Measurements from ENCODE around the gene HTRA1.

Gene HTRA1

GRCh38 chr10:122419876-122420623, 41.3 kb upstream of the HTRA1 start (continued):
- no peak for TF ChIP-seq ARNTL (CRISPR knock-in tag; IDR thresholded peaks at IDR 0.05; ENCODE audit: borderline replicate concordance, low read depth)

- no peak for TF ChIP-seq GLIS3 (CRISPR knock-in tag; IDR thresholded peaks at IDR 0.05)
- no peak for TF ChIP-seq TSHZ2 (CRISPR knock-in tag; IDR thresholded peaks at IDR 0.05)
- no peak for TF ChIP-seq CSDC2 (CRISPR knock-in tag; IDR thresholded peaks at IDR 0.05)
- TF ChIP-seq RARB (CRISPR knock-in tag; IDR thresholded peaks at IDR 0.05), result no peak
- TF ChIP-seq SNAI2 (CRISPR knock-in tag; IDR thresholded peaks at IDR 0.05), result no peak
- TF ChIP-seq CREB5 (CRISPR knock-in tag; IDR thresholded peaks at IDR 0.05; ENCODE audit: low read depth), result no peak
- no peak for TF ChIP-seq ZFP30 (CRISPR knock-in tag; IDR thresholded peaks at IDR 0.05)
- no peak for TF ChIP-seq ISL1 (CRISPR knock-in tag; IDR thresholded peaks at IDR 0.05)
- TF ChIP-seq ARNTL (CRISPR knock-in tag; IDR thresholded peaks at IDR 0.05; ENCODE audit: borderline replicate concordance, low read depth), result no peak
- TF ChIP-seq BACH2 (CRISPR knock-in tag; IDR thresholded peaks at IDR 0.05; ENCODE audit: borderline replicate concordance), result no peak
- no peak for TF ChIP-seq CSRNP3 (CRISPR knock-in tag; IDR thresholded peaks at IDR 0.05)
- no peak for TF ChIP-seq ZNF70 (CRISPR knock-in tag; IDR thresholded peaks at IDR 0.05)
- TF ChIP-seq ZNF565 (CRISPR knock-in tag; conservative IDR thresholded peaks at IDR 0.05; ENCODE audit: low read depth), result no peak
- peak; percentile 24; the same call in 2 of the 3 replicates for ATAC-seq
Measured at GRCh38 chr10:122420624-122421007, 40.7 kb upstream of the HTRA1 start.

- ATAC-seq, result no peak
- TF ChIP-seq ISL1 (CRISPR knock-in tag; IDR thresholded peaks at IDR 0.05), result peak; percentile 5
- no peak for TF ChIP-seq CREB5 (CRISPR knock-in tag; IDR thresholded peaks at IDR 0.05; ENCODE audit: low read depth)
- TF ChIP-seq PPARA (CRISPR knock-in tag; IDR thresholded peaks at IDR 0.05; ENCODE audit: borderline replicate concordance), result no peak
- TF ChIP-seq OSR1 (CRISPR knock-in tag; IDR thresholded peaks at IDR 0.05), result no peak
- TF ChIP-seq RARB (CRISPR knock-in tag; IDR thresholded peaks at IDR 0.05), result no peak
- no peak for TF ChIP-seq ZNF565 (CRISPR knock-in tag; conservative IDR thresholded peaks at IDR 0.05; ENCODE audit: low read depth)
- TF ChIP-seq ESRRG (CRISPR knock-in tag; IDR thresholded peaks at IDR 0.05), result no peak
Measured at GRCh38 chr10:122421054-122421625, 40.2 kb upstream of the HTRA1 start.

- no peak for ATAC-seq
- TF ChIP-seq PATZ1 (CRISPR knock-in tag; IDR thresholded peaks at IDR 0.05; ENCODE audit: borderline replicate concordance) (no peak), RARB (CRISPR knock-in tag; IDR thresholded peaks at IDR 0.05) (no peak), SNAI2 (CRISPR knock-in tag; IDR thresholded peaks at IDR 0.05) (no peak), OSR1 (CRISPR knock-in tag; IDR thresholded peaks at IDR 0.05) (no peak), ZC3H10 (CRISPR knock-in tag; IDR thresholded peaks at IDR 0.05) (no peak), TCF4 (CRISPR knock-in tag; IDR thresholded peaks at IDR 0.05; ENCODE audit: borderline replicate concordance) (no peak), CREB5 (CRISPR knock-in tag; IDR thresholded peaks at IDR 0.05; ENCODE audit: low read depth) (no peak), CSDC2 (CRISPR knock-in tag; IDR thresholded peaks at IDR 0.05) (no peak), ISL1 (CRISPR knock-in tag; IDR thresholded peaks at IDR 0.05) (no peak), ARNTL (CRISPR knock-in tag; IDR thresholded peaks at IDR 0.05; ENCODE audit: borderline replicate concordance, low read depth) (no peak), ZNF70 (CRISPR knock-in tag; IDR thresholded peaks at IDR 0.05) (no peak), ESRRG (CRISPR knock-in tag; IDR thresholded peaks at IDR 0.05) (no peak), PPARA (CRISPR knock-in tag; IDR thresholded peaks at IDR 0.05; ENCODE audit: borderline replicate concordance) (no peak), TOX (CRISPR knock-in tag; IDR thresholded peaks at IDR 0.05; ENCODE audit: borderline replicate concordance) (no peak), TSHZ2 (CRISPR knock-in tag; IDR thresholded peaks at IDR 0.05) (no peak)
Measured at GRCh38 chr10:122421742-122422141, 39.6 kb upstream of the HTRA1 start.

Data from SK-N-SH treated with all-trans-retinoic acid at 6 μM for 48 hours (cell line).